BLaER1 (cell line): ENCODE measurements around the gene MORC2.

Experiments used
- H3K27ac ChIP-seq: shearing (Covaris generic); formaldehyde crosslinking; 2 replicates; pipeline ENCODE4 v1.8.1; 2022
- H3K27me3 ChIP-seq: shearing (Covaris generic); formaldehyde crosslinking; 2 replicates; pipeline ENCODE4 v1.8.1; 2022
- H3K36me3 ChIP-seq: shearing (Covaris generic); formaldehyde crosslinking; 2 replicates; pipeline ENCODE4 v1.8.1; 2022
- H3K4me1 ChIP-seq: shearing (Covaris generic); formaldehyde crosslinking; 2 replicates; pipeline ENCODE4 v1.8.1; 2022
- H3K4me2 ChIP-seq: shearing (Covaris generic); formaldehyde crosslinking; 2 replicates; pipeline ENCODE4 v1.8.1; 2022
- H3K4me3 ChIP-seq: shearing (Covaris generic); formaldehyde crosslinking; 2 replicates; pipeline ENCODE4 v1.8.1; 2022
- H3K9ac ChIP-seq: shearing (Covaris generic); formaldehyde crosslinking; 2 replicates; pipeline ENCODE4 v1.8.1; 2022
- H3K9me3 ChIP-seq: shearing (Covaris generic); formaldehyde crosslinking; 2 replicates; pipeline ENCODE4 v1.8.1; 2022
- H4K20me1 ChIP-seq: shearing (Covaris generic); formaldehyde crosslinking; 2 replicates; pipeline ENCODE4 v1.8.1; 2022
- Cebpa-rat ChIP-seq: shearing (Covaris generic); IDR thresholded peaks from 2 replicates; pipeline ENCODE4 v1.8.1; 2022

The MORC2 gene

DNA sequence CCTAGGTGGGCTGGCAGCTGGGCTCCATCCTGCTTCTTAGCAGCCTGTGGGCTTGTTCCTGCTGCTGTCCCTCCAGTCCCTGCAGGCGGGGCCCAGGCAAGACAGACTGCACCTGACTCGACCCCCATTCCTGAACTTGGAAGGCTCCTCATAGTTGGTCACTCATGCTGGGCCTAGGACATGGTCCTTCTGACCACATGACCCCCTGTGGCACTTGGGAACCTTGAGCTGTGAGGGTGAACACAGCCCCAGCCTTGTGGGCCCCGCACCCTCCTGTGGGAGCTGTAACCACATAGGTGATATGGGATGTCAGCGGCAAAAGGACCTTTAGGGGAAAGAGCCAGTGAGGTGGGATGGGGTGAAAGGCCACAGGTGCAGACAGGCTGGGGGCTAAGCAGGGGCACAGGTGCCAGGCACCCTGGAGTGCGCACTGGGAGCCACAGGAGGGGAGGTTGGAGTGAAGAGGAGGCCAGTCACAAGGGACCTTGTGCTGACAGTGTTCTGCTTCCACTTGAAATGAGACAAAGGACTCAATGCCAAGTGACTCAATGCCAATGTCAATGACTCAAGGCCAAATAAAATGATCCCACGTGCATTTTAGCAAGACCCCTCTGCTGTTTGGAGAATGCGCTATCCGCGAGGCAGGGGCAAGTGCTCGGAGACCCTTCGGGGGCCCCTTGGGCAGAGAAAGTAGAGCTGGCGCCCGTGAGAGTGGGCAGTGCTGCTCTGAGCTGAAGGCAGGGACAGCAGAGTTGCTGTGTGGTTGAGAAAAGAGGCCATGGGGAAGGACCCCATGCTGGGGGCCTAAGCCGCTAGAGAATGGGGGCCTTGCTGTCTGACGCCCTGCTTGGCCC, 90.7 kb downstream of the MORC2 start:
- H4K20me1 ChIP-seq, result no peaks in the 10 kb centered on the region

DNA sequence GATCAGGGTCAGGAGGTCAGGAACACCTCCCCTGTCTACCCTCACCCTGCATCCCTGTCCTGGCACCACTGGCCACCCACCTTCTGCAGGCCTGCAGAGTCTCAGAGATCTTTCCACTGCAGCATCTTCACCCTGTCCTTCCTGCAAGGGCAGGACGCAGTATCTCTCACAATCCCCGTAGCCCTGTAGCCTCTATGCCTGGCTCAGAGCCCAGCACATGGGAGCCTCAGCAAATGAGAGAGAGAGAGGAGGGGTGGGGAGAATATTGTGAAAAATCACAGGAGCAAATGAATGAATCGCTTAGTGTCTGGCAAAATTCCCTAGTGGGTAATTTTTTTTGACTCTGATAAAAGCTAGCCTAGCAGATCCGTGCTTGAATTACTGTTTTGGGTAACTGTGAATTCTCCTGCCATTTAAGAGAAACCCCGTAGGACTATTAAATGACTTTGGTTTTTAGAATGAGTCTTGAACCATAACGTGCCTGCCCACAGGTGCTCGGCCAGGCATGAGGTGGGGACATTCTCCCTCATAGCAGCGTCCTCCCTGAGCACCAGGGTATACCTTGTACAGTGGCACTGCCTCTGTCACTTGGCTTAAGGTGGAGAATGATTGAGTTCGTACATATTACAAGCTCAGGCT, 91.5 kb downstream of the MORC2 start:
- TF ChIP-seq Cebpa-rat, result no peak
- H3K9ac ChIP-seq, result no peak overlapping the region

More for the DNA sequence above, 90.7 kb downstream of the MORC2 start:
- no peak overlapping the region for H3K4me3 ChIP-seq
- H3K4me2 ChIP-seq, result peak overlapping the region; percentile 92
- peak overlapping the region; percentile 89 for H3K27ac ChIP-seq
- no peaks in the 10 kb centered on the region for H3K36me3 ChIP-seq
- no peak overlapping the region for H3K9ac ChIP-seq
- H3K27me3 ChIP-seq, result no peaks in the 10 kb centered on the region
- no peak for TF ChIP-seq Cebpa-rat
- H3K4me1 ChIP-seq, result peaks cover 71% of the 10 kb centered on the region
- H3K9me3 ChIP-seq, result no peaks in the 10 kb centered on the region

DNA sequence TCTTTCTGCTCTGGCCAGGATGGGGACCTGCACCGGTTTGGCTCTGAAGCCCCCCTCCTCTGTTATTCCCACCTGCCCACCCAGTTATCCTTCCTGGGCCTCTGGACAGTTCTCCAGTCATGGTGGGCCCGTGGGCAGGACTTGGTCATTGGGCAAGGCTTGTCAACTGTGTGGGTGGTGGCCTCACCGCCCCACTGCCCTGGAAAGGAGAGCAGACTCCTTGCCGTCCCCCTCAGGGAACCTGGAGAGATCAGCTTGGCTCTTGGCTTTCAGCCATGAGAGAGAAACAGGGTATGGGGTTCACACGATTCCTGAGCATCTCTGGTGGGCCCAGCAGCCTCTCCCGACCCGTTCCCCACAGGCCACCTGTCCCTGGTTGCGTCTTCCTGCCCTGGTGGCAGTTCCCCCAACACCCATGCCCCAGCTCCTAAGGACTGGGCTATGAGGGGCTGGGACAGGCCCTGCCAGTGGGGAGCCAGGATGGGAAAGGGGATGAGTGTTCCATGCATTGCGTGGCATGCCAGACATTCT, 92.3 kb downstream of the MORC2 start:
- Histone ChIP-seq H3K4me2 (peak overlapping the region; percentile 92), H3K9ac (no peak overlapping the region), H4K20me1 (no peaks in the 10 kb centered on the region), H3K4me1 (peaks cover 58% of the 10 kb centered on the region), H3K36me3 (no peaks in the 10 kb centered on the region), H3K9me3 (no peaks in the 10 kb centered on the region), H3K4me3 (no peak overlapping the region), H3K27ac (peak overlapping the region; percentile 35), H3K27me3 (no peaks in the 10 kb centered on the region)
- TF ChIP-seq Cebpa-rat, result no peak

More for the DNA sequence above, 91.5 kb downstream of the MORC2 start:
- Histone ChIP-seq H3K36me3 (no peaks in the 10 kb centered on the region), H3K27ac (peak overlapping the region; percentile 89), H3K4me3 (no peak overlapping the region), H3K4me1 (peaks cover 65% of the 10 kb centered on the region), H3K4me2 (peak overlapping the region; percentile 92), H3K9me3 (no peaks in the 10 kb centered on the region), H4K20me1 (no peaks in the 10 kb centered on the region), H3K27me3 (no peaks in the 10 kb centered on the region)

DNA sequence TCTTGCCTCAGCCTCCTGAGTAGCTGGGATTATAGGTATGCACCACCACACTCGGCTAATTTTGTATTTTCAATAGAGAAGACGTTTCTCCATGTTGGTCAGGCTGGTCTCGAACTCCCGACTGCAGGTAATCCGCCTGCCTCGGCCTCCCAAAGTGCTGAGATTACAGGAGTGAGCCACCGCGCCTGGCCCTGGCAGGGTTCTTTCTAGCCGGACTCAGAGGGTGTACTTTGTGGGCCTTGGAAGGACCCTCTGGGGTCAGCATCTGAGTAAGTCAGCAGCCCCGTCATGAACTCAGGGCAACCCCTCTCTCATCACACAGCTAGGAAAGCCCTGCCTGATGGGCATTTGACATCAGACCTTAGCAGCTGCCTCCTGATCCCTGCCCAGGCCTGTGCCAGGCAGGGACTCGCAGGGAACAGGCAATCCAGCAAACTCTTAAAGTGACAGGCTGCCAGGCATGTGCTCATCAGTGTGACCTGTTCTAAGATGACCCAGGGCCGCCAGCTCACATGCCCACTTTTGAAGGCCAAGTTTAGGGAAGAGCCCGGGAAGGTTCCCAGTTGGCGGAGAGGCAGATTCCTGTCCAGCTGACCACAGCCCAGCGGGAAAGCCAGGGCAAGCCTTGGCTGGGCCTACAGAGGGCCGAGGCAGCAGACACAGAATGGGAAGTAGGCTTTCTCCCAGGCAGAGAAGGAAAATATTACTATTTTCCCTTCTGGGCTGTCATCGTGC, 92.9 kb downstream of the MORC2 start:
- no peaks in the 10 kb centered on the region for H3K9me3 ChIP-seq
- no peak for TF ChIP-seq Cebpa-rat
- H3K9ac ChIP-seq, result no peak overlapping the region
- no peaks in the 10 kb centered on the region for H4K20me1 ChIP-seq
- H3K27me3 ChIP-seq, result no peaks in the 10 kb centered on the region
- peak overlapping the region; percentile 35 for H3K27ac ChIP-seq
- peak overlapping the region; percentile 92 for H3K4me2 ChIP-seq
- no peak overlapping the region for H3K4me3 ChIP-seq
- peaks cover 52% of the 10 kb centered on the region for H3K4me1 ChIP-seq
- no peaks in the 10 kb centered on the region for H3K36me3 ChIP-seq
